HL-60 (cell line): ENCODE data around the gene ZNF786.

Experiments used
- POLR2AphosphoS5 ChIP-seq: IDR thresholded peaks from 2 replicates; pipeline ENCODE4 v1.6.1; 2012; ENCODE audit warnings: low read depth
- TF ChIP-seq, protein P1 (sequence below): IDR thresholded peaks from 2 replicates; pipeline ENCODE4 v1.6.1; 2012; ENCODE audit warnings: low read depth; ENCODE audit not compliant: insufficient replicate concordance

- TF ChIP-seq, protein P1, sequence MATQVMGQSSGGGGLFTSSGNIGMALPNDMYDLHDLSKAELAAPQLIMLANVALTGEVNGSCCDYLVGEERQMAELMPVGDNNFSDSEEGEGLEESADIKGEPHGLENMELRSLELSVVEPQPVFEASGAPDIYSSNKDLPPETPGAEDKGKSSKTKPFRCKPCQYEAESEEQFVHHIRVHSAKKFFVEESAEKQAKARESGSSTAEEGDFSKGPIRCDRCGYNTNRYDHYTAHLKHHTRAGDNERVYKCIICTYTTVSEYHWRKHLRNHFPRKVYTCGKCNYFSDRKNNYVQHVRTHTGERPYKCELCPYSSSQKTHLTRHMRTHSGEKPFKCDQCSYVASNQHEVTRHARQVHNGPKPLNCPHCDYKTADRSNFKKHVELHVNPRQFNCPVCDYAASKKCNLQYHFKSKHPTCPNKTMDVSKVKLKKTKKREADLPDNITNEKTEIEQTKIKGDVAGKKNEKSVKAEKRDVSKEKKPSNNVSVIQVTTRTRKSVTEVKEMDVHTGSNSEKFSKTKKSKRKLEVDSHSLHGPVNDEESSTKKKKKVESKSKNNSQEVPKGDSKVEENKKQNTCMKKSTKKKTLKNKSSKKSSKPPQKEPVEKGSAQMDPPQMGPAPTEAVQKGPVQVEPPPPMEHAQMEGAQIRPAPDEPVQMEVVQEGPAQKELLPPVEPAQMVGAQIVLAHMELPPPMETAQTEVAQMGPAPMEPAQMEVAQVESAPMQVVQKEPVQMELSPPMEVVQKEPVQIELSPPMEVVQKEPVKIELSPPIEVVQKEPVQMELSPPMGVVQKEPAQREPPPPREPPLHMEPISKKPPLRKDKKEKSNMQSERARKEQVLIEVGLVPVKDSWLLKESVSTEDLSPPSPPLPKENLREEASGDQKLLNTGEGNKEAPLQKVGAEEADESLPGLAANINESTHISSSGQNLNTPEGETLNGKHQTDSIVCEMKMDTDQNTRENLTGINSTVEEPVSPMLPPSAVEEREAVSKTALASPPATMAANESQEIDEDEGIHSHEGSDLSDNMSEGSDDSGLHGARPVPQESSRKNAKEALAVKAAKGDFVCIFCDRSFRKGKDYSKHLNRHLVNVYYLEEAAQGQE: no peak
- no peak for TF ChIP-seq POLR2AphosphoS5
These were observed 68.8 kb downstream of the ZNF786 start for GRCh38 chr7:149021725-149022062.
